Measurements from ENCODE around the gene CLIC5.
A peak's percentile ranks its signal among the peaks of the same experiment; 100 is the strongest.

CLIC5 gene

DNA sequence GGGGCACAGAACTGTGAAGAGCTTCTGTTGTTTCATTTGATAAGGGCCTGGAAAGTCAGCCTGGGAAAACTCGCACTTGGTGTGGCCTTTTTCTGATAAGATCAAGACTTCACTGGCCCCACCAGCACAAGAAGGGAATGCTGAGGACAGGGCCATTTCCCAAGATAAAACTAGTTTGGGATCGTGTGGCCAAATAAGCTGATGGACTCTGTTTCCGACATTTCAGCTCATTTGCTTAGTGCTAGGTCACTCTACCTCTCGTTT lies 116.0 kb downstream of the CLIC5 start:
- Mint-ChIP-seq H3K27ac (no peak overlapping the region), H3K27me3 (peaks cover 2% of the 10 kb centered on the region), H3K4me1 (peaks cover 14% of the 10 kb centered on the region), H3K9me3 (no peaks in the 10 kb centered on the region), H3K36me3 (ENCODE audit: low read depth) (no peaks in the 10 kb centered on the region), H3K4me3 (no peak overlapping the region)
- ATAC-seq (no peak), DNase-seq (no peak)

DNA sequence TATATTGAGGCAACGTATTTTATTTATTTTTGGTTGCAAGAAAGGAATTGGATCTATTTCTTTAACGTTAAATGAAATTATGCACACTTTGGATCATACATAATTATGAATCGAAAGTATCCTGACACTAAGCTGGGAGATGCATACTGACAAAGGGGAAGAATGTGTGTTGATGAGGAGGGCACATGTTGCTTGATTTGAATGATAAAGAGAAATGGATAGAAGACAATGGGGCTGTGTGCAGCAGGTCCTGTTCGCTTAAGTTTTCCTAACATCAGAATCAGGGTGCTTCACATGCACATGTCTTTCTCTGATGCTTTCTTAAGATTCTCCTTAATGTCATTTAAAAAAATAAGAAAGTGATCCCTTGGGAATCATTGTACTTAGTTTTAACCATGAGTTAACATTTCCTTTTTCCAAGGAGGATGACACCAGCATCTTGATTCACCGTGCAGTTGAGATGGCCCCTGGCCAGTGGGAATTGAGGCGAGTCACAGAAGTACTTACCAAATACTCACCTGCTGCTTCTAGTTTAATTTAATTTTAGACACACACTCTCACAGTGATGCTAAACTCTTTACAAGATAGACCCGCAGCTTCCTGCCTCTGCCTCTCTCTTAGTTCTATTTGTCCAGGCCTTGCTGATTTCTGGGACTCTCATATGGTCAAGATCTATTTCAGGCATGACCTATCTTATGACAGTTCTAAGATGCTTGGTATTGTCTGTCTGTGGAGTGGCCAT lies 116.5 kb downstream of the CLIC5 start:
- no peak for ATAC-seq

DNA sequence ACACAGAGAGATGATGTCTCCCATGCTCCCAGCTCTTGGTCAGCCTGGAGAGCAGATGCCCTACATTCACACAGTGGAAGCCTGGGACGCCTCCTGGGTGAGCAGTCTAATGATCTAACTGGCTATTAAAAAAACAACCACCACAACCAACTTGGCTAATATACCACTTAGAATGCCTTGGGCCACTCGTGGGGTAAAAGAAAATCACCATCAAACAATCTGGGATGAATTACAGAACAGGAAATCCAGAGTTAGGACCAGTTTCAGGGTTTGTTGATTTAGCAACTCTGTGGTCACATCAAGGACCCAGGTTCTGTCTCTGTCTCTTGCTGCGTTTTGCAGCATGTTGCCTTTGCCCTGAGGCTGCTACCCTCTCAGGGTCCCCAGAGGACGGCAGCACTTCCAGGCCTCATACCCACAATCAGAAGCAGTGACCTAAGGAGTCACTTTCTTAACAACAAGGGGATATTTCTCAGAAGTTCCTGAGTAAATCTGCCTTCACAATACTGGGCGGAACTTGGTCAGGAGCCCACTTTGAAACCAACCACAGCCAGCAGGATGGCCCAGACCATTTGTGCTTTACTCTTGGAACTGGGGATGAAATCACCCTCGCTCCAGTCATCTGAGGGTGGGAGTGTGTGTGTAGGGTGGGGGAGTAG lies 118.7 kb downstream of the CLIC5 start:
- no peak overlapping the region for H3K4me3 Mint-ChIP-seq
- H3K27ac Mint-ChIP-seq, result no peak overlapping the region
- peaks cover 14% of the 10 kb centered on the region for H3K4me1 Mint-ChIP-seq
- H3K9me3 Mint-ChIP-seq, result no peaks in the 10 kb centered on the region
- no peaks in the 10 kb centered on the region for H3K36me3 Mint-ChIP-seq (ENCODE audit: low read depth)
- ATAC-seq, result no peak
- no peak for DNase-seq
- H3K27me3 Mint-ChIP-seq, result peaks cover 8% of the 10 kb centered on the region

More for the DNA sequence above, 116.5 kb downstream of the CLIC5 start:
- H3K4me3 Mint-ChIP-seq, result no peak overlapping the region
- H3K27me3 Mint-ChIP-seq, result peaks cover 2% of the 10 kb centered on the region
- H3K4me1 Mint-ChIP-seq, result peaks cover 14% of the 10 kb centered on the region
- no peaks in the 10 kb centered on the region for H3K36me3 Mint-ChIP-seq (ENCODE audit: low read depth)
- H3K27ac Mint-ChIP-seq, result no peak overlapping the region
- H3K9me3 Mint-ChIP-seq, result no peaks in the 10 kb centered on the region
- no peak for DNase-seq

DNA sequence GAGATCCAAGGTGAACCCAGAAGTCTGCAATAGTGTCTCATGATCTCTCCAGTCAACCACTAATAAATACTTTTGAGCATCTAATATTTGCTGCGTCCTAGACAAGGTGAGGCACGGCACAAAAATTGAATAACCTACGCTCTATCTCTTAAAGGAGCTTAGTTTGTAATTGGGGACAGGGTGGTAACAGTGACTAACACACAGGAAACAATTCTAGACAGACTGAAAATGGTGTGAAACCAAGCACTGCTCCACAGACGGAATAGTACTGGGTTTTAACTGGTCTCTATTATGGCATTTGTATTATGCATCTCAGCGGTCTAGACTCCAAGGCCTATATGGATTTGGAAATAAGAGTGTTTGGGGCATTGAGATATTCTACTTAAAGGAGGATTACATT lies 120.1 kb downstream of the CLIC5 start:
- no peak for DNase-seq
- ATAC-seq, result peak; percentile 89
- Mint-ChIP-seq H3K9me3 (no peaks in the 10 kb centered on the region), H3K36me3 (ENCODE audit: low read depth) (no peaks in the 10 kb centered on the region), H3K4me3 (no peak overlapping the region), H3K27me3 (peaks cover 8% of the 10 kb centered on the region), H3K4me1 (peaks cover 14% of the 10 kb centered on the region), H3K27ac (no peak overlapping the region)

DNA sequence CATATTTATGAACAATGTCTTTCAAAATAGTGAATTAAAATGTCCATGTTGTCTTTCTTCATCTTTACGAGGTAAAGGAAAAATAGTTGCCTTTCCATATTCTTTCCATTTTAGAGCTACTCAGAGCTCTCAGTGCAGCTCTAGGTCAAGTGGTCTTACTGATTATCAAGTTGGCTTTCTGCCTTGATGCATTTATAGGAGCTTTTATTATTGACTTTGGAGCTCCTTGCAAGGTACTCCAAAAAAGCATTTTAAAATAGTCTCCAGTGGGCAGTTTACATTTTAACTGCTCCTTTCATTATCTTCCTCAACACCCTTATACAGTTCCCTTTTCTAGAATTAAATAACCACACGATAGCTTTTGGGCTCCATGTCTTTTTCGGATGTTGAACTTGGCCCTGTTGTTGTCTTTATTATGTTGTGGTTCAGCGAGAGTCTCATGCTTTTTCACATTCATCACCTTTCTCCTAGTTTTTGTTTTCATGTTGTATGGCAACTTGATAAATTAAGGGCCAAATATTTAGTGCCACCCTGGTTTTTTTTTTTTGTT lies 122.9 kb downstream of the CLIC5 start:
- Mint-ChIP-seq H3K27me3 (peaks cover 10% of the 10 kb centered on the region), H3K9me3 (no peaks in the 10 kb centered on the region), H3K4me1 (peaks cover 12% of the 10 kb centered on the region), H3K4me3 (no peak overlapping the region), H3K36me3 (ENCODE audit: low read depth) (no peaks in the 10 kb centered on the region), H3K27ac (no peak overlapping the region)
- no peak for DNase-seq
- ATAC-seq, result no peak

DNA sequence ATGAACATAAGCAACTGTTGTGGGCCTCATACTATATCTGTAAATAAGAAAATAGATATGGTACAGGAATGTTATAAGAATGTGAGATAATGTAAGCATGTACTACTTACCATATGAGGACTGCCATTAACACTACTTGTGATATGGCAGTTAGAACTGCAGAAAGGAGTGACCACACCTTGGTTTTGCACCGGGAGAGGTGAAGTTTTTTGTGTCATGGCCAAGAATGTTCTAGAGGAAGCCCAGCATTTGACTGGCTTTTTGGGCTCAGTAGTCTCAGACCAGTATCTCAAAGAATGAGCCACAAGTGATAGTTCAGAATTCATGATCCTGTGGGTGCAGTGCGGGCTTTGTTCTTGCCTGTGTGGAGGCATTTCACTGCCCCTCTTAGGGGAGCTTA lies 123.5 kb downstream of the CLIC5 start:
- no peaks in the 10 kb centered on the region for H3K9me3 Mint-ChIP-seq
- ATAC-seq (no peak), DNase-seq (no peak)
- peaks cover 12% of the 10 kb centered on the region for H3K27me3 Mint-ChIP-seq
- no peaks in the 10 kb centered on the region for H3K36me3 Mint-ChIP-seq (ENCODE audit: low read depth)
- H3K27ac Mint-ChIP-seq, result no peak overlapping the region
- H3K4me3 Mint-ChIP-seq, result no peak overlapping the region
- peaks cover 8% of the 10 kb centered on the region for H3K4me1 Mint-ChIP-seq

DNA sequence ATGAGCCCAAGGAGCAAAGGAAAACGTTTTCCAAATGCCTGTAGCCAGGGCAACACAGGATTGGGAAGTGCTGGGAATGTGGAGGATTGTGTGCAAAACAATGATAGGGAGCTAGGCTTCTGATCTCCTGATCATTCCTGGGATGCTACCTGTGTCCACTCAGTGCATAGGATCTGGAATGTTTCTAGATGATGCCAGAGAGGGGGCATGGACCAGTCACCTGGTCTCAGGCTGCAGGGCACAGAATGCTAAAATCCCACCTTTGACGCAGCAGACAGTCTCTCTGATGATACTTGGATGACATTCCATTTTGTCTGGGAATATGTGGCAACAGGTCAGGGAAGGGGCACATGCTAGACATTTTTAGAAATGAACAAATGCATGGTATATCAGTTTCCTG lies 128.9 kb downstream of the CLIC5 start:
- peaks cover 14% of the 10 kb centered on the region for H3K27me3 Mint-ChIP-seq
- H3K4me3 Mint-ChIP-seq, result no peak overlapping the region
- H3K4me1 Mint-ChIP-seq, result no peaks in the 10 kb centered on the region
- DNase-seq (no peak), ATAC-seq (no peak)
- no peaks in the 10 kb centered on the region for H3K36me3 Mint-ChIP-seq (ENCODE audit: low read depth)
- H3K9me3 Mint-ChIP-seq, result no peaks in the 10 kb centered on the region
- H3K27ac Mint-ChIP-seq, result no peak overlapping the region

DNA sequence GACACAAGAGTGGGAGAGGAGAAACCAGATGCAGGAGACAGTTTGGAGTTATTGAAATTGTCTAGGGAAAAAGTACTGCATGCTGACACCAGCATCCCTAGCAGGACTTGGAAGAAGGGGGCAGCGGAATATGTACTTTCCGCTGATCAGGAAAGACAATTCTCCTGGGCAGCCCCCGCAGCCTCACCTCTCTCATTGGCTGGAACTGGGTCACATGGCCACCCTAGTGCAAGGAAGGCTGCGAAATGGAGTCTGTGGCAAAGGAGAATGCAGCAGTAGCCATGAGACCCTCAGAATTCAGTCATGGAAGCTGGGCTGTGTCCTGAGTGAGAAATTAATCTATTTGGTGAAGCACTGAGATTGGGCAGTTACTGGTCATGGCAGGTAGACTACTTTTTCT lies 131.3 kb downstream of the CLIC5 start:
- no peak overlapping the region for H3K4me3 Mint-ChIP-seq
- no peak for ATAC-seq
- peaks cover 16% of the 10 kb centered on the region for H3K27me3 Mint-ChIP-seq
- no peak for DNase-seq
- H3K27ac Mint-ChIP-seq, result no peak overlapping the region
- no peaks in the 10 kb centered on the region for H3K4me1 Mint-ChIP-seq
- H3K9me3 Mint-ChIP-seq, result no peaks in the 10 kb centered on the region
- H3K36me3 Mint-ChIP-seq (ENCODE audit: low read depth), result no peaks in the 10 kb centered on the region

DNA sequence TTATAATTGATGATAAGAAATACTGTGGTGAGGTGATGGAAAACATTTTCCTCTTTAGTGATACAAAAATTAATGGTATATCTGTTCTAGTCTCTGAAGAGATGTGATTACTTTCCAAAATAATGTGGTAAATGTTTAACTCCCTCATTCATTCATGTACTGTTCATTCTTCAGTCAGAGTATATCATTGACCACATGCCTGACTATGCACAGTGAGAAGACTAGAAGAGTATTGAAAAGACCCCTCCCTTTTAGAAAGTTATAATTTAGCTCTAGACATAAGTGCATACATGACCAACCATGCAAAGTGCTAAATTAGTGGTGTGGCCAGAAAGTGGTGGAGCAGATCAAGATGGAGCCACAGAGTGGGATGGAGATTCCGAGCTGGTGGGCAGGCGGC lies 133.0 kb downstream of the CLIC5 start:
- no peak for DNase-seq
- no peaks in the 10 kb centered on the region for H3K4me1 Mint-ChIP-seq
- no peak overlapping the region for H3K27ac Mint-ChIP-seq
- no peaks in the 10 kb centered on the region for H3K36me3 Mint-ChIP-seq (ENCODE audit: low read depth)
- no peak overlapping the region for H3K4me3 Mint-ChIP-seq
- peaks cover 11% of the 10 kb centered on the region for H3K27me3 Mint-ChIP-seq
- H3K9me3 Mint-ChIP-seq, result no peaks in the 10 kb centered on the region
- ATAC-seq, result no peak

DNA sequence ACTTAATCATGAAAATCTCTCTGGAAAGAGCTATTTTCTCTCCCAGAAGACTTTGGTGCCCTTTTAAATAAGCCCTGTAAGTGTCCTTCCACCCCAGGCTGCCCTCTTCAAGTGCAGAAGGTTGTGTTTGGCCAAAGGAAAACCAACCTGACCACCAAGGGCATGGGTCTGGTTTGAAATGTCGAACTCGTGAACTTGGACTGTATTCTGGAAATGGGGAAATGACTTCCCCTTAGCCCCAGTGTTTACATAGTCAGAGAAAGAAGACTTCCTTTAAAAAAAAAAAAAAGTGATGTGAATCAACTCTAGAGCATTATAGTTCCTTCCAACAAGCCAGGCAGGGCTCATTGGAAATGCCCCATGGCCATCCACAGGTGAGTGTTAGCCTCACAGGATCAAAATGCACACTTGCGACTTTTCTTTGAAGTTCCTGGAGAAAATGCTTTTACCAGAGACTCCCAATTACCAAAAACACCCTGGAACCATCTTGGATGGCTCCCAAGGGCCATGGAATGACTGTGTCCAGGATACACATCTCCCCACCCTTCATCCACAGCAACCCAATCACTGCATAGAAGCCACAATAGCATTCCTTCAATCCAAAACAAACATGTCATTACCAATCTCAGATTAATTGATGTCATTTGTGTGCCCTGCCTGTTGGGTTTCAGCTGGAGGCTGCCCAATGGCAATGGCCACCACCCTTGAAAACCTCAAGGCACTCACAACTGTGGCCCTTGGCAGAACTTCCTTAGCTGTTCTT lies 133.8 kb downstream of the CLIC5 start:
- Mint-ChIP-seq H3K36me3 (ENCODE audit: low read depth) (no peaks in the 10 kb centered on the region), H3K9me3 (no peaks in the 10 kb centered on the region), H3K27me3 (peaks cover 10% of the 10 kb centered on the region), H3K4me3 (no peak overlapping the region), H3K27ac (no peak overlapping the region), H3K4me1 (no peaks in the 10 kb centered on the region)
- DNase-seq (no peak), ATAC-seq (no peak)

DNA sequence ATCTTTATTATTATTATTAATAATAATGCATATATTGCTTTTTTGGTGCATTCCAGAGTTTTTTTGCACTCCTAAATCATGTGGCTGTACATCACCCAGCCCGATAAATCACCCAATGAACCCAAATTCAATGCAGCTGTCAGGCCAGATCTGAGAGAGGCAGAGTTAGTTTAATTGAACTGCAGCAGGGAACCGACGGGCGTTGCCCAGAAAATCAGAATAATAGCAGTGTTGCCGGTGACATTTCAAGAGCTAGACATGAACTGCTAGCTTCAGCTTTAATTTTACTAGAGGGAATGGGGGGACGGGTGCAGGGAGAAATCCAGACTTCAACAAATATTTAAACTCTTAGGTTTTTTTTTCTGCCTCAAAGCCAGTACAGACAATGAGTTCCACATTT lies 135.0 kb downstream of the CLIC5 start:
- no peak overlapping the region for H3K27ac Mint-ChIP-seq
- no peaks in the 10 kb centered on the region for H3K36me3 Mint-ChIP-seq (ENCODE audit: low read depth)
- H3K4me1 Mint-ChIP-seq, result no peaks in the 10 kb centered on the region
- no peaks in the 10 kb centered on the region for H3K9me3 Mint-ChIP-seq
- no peak for DNase-seq
- ATAC-seq, result no peak
- H3K27me3 Mint-ChIP-seq, result peaks cover 11% of the 10 kb centered on the region
- H3K4me3 Mint-ChIP-seq, result no peak overlapping the region

DNA sequence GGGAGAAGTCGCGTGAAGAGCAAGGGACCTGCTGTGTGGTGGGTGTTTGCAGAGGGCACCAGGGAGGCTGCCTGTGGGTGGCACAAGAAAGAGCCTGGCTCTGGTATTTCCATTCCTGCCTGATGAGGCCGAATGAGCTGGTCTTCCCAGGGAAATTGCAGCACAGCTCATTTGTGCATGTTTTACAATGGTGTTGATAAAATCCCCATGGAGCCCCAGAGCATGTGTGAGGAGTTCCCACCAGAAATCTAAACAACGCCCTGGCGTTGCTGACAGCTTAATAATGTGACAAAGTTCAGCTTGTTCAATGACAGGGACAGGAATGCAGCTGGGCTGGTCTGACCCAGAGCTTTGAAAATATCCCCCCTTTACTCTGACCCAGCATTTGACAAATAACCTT lies 135.5 kb downstream of the CLIC5 start:
- Mint-ChIP-seq H3K4me1 (no peaks in the 10 kb centered on the region), H3K4me3 (no peak overlapping the region), H3K36me3 (ENCODE audit: low read depth) (no peaks in the 10 kb centered on the region), H3K27me3 (peaks cover 11% of the 10 kb centered on the region), H3K27ac (no peak overlapping the region), H3K9me3 (no peaks in the 10 kb centered on the region)
- ATAC-seq (no peak), DNase-seq (no peak)

DNA sequence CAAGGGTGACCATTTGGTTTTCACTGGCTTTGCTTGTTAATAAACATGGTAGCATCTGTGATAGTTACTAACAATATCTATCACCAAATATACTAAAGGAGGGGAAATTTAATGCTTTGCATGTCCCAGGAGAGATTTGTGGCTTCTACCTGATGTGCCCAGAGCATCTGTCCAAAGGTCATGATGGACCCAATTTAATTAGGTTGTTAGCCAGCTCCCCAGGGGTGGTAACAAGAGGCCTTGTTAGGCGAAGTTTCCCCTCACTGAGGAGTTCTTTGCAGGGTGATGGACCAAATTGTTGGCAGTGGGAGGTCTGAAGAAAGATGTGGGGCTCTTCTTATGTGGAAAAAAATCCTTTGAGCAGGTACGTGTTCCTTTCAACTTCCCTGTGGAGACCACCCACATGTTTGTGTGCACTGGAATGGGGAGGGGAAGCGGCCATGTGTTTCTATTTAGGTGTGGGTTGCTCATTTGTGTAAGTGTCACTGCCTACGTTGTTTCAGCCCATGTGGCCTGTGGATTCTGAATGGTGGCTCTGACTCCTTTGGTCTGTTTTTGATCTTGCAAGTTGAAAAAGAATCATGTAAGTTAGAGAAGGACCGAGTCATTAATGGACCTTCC lies 137.6 kb downstream of the CLIC5 start:
- no peak for DNase-seq
- Mint-ChIP-seq H3K27ac (no peak overlapping the region), H3K27me3 (peaks cover 20% of the 10 kb centered on the region), H3K4me3 (no peak overlapping the region), H3K36me3 (ENCODE audit: low read depth) (no peaks in the 10 kb centered on the region), H3K9me3 (no peaks in the 10 kb centered on the region), H3K4me1 (no peaks in the 10 kb centered on the region)
- ATAC-seq, result no peak

DNA sequence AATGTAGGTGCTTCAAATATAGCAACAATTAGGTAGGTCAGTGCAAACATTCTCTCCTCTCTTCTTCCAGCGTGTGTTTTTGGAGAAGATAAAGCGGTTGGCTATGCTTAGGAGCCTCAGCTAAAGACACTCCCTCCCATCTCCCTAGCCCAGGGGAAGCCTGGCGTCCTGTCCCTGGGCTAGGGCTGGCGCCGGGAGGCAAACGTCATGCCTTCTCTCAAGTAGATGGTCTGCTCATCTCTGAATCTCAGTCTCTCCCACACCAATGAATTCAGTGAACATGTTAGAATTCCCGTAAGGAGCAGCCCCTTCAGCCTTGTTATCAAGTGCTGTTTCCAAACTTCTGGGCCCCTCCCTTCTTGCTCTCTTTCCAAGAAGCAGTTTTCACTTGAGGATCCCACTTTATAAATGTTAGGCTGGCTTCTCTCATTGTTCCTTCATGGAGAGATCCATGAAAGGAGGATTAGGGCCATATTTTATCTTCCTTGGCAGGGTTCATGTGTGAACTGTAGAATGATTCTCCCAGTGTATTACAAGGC lies 142.8 kb downstream of the CLIC5 start:
- no peaks in the 10 kb centered on the region for H3K36me3 Mint-ChIP-seq (ENCODE audit: low read depth)
- no peaks in the 10 kb centered on the region for H3K9me3 Mint-ChIP-seq
- peaks cover 22% of the 10 kb centered on the region for H3K27me3 Mint-ChIP-seq
- no peak for ATAC-seq
- peaks cover 2% of the 10 kb centered on the region for H3K4me1 Mint-ChIP-seq
- no peak for DNase-seq
- H3K4me3 Mint-ChIP-seq, result no peak overlapping the region
- no peak overlapping the region for H3K27ac Mint-ChIP-seq
